Measurements from ENCODE around the gene CASP7. TPM values are rescaled to one million over a fixed set of nuclear protein-coding genes. Genes with fewer than 3 reads are reported as not detected.
A peak's percentile ranks its signal among the peaks of the same experiment; 100 is the strongest.

CASP7 gene
- total RNA-seq, 1 donor from 2014 or later, result 46.0 TPM

DNA sequence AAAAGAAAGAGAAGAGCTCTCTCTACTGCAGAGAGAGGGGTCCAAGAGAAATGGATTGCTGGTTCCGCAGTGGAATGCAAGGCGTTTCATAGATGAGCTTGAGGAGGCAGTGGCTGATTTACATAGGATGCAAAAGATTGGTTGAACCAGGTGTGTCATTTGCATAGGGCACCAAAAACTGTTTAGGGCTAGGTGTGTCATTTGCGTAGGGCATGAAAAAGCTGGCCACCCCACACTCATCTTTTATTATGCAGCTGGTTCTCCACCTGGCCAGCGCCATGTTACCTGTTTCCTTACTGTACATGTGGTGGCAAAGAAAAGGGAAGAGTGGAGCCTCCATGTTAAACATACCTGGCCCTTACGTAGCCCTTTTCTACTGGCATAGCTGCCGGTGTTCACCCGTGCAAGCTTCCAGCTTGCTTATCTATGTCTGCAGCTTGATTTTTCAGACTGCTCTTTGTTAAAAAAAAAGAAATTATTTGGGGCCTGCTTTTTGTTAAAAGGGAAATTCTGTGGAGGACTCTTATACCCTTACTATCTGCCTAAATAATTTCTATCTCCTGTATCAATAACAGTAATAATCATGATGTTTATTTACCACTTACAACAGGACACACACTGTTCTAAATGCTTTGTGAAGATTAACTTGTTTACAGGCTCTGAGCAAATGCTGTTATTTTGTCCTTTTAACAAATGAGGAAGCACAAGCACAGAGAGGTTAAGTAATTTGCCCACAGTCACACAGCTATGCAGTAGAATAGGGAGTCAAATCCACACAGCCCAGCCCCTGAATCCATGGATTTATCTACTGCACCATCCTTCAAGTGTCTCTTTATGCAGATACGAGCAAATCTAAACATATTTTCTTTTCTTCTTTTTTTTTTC is 33.3 kb downstream of the CASP7 start:
- no peak for DNase-seq

DNA sequence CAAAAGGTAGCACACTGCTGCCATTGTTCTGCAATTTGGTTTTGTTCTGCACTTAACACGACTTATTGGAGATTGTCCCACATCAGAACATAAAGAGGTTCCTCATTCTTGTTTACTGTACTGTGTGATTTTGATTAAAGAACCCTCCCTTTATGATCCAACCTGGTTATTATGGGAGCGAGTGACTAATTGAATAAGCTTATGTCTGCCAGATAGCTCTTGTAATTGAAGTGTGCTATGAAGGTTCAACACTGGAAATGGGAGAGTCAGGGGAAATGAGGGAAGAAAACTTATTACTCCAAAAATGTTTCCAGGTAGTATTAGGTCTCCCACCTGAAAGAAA is 33.9 kb downstream of the CASP7 start:
- no peak for DNase-seq

- no peak for DNase-seq
These were observed 36.6 kb downstream of the CASP7 start for GRCh38 chr10:113716109-113716910.

GRCh38 chr10:113718969-113719822 is 39.5 kb downstream of the CASP7 start:
- no peak for DNase-seq

DNA sequence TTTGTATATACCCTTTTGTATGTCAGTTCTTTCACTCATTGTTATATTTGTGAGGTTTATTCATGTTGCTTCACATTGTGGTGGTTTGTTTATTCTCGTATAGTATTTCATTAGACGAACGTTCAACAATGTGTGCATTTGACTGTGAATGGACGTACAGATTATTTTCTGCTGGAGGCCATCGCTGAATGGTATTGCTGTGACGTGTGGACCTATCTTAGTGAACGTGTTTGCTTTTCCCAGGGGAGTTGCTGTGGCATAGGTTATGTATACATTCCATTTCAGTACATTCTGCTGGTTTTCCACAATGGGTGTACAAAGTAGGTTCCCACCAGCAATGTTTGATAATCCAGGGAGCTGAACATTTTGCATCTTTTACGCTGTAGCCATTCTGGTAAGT is 40.7 kb downstream of the CASP7 start:
- no peak for DNase-seq

- no peak for DNase-seq
These were observed 52.6 kb downstream of the CASP7 start for GRCh38 chr10:113732160-113732881.

DNA sequence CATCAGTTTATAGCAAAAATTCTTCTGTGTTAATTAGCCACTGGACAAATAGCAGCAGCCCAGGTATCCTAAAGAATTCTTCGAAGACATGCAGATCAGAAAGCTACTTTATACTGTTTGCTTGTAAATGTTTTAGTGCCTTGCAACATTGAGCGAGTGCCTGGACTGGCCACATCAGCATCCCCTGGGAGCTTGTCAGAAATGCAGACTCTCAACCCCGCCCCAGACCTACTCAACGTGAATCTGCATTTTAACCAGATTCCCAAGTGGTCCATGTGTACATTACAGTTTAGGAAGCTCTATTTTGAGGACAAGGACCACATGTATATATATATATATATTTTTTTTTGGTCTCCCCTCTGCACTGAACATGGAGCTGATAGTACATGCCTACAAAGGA is 53.3 kb downstream of the CASP7 start:
- DNase-seq, result no peak

GRCh38 chr10:113733635-113734034 is 53.9 kb downstream of the CASP7 start:
- DNase-seq, result no peak

- no peak for DNase-seq
These were observed 56.2 kb downstream of the CASP7 start for GRCh38 chr10:113735913-113736312.

DNA sequence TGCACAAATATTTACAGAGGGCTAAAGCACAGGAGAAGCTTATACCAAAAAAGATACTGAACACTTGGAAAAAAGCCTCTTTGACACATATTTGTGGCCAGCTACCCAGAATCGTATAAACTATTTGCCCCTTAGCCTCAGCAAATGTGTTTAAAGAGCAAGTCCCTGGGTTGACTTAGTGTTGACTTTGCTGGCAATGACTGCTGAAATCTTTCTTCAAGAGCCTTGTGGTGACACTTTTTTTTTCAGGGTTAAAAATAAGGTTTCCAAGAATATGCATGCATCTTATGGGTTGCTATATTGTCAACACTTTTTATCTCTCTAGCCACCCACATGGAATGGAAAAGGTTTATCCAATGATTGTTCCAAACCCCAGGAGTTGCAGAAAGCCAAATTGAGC is 56.9 kb downstream of the CASP7 start:
- peak; percentile 19 for DNase-seq

- DNase-seq, result no peak
These were observed 59.3 kb downstream of the CASP7 start for GRCh38 chr10:113739031-113739430.

GRCh38 chr10:113739577-113739976 is 59.9 kb downstream of the CASP7 start:
- no peak for DNase-seq

- DNase-seq, result no peak
These were observed 61.1 kb downstream of the CASP7 start for GRCh38 chr10:113740850-113741249.

- DNase-seq, result no peak
These were observed 62.8 kb downstream of the CASP7 start for GRCh38 chr10:113742466-113742865.

DNA sequence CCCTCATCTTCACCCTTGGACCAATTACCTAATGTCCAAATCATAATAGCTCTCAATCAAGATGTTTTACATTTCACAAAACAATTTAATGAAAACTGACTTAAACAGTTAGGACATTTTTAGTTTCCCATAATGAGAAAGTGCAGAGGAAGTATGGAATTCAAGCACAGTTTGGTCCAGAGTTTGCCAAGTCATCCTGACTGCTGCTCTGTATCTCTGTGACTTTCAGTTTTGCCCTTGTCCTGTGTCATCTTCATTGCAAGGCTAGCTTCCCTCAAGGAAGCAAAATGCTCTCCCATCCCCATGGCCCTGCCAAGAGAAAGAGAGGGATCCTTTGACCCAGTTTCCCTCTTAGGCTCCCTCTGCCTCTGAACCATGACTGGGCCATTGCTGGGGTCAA is 63.9 kb downstream of the CASP7 start:
- DNase-seq, result no peak

DNA sequence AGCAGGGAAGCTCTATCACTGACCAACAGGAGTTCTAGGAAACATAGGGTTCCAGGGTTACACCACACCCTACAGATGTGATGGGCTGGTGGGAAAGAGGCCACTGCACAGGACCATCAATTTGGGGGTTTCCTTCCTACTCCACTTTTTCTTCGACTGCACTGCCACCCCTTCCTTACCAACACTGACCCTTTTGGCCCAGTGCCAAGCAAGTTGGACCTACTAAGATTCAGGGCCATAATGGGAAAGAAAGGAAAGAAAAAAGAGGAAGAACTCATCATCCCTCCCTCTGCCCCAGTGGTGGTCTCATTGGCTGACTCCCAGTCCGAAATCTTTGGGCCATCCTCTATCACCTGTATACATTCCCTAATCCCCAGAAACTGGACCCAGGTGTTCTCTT is 65.7 kb downstream of the CASP7 start:
- DNase-seq, result no peak

GRCh38 chr10:113746217-113746957 is 66.7 kb downstream of the CASP7 start:
- peak; percentile 25 for DNase-seq

- DNase-seq, result no peak
These were observed 71.5 kb downstream of the CASP7 start, which contains the start of gene PLEKHS1 for GRCh38 chr10:113751181-113751732. Gene PLEKHS1, plus strand, starts transcription at chr10:113751682. Its CDS starts 3,596 bp downstream, at chr10:113755278.

DNA sequence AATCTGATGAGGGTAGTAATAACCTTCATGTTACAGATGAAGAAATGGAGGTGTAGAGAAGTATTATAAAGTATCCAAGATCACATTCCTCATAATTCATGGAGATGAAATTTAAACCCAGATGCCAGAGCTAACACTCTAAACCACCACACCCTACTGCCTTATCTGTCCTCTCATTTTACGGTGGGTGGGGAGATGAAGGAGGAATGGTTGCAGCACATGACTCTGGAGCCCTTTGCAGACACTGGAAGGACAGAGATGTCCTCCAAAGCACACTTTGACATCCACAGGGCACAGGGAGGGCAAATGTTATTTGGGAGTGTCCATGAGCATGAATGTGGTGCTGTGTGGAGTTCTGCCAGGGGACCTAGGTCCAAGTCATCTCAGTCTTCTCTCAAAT is 72.8 kb downstream of the CASP7 start:
- peak; percentile 42 for DNase-seq

DNA sequence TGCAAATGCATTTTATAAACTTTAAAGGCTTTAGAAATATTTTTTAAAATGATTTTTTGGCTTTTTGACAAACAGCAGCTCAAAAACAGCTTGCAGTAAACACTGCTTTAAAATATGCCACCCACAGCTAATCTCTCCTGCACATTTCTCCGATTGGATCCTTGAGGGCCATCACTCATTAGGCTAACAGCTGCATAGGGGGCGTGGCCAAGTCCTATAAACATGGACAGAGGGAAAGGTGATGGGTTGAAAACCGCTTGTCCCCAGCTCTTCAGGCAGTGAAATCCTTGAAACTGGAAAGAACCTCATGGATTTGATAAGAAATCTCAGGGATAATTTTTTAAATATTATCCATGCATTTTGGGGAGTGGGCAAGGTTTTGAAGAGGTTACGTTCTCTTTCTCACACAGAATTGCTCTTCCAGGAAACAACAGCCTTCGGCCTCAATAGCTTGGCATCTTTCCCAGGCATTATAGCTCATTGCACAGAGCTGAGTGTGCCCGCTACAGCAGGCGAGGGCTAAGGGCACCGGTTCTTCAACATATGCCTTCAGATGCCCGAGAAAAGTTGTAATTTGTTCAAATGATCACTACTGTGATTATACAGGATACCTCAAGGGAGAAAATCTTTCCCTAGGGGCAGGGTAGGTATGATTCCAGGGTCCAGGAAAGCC is 73.4 kb downstream of the CASP7 start:
- DNase-seq, result peak; percentile 90

All from tongue (tissue), 2 donors.